Hypothalamus (tissue), 51 donors: ENCODE measurements around the gene PRKAG2.

Experiments used
- DNase-seq, 51 donors: peaks; one replicate each; lab custom pipeline; 2025; lab: John Stamatoyannopoulos, UW

PRKAG2 gene

DNA sequence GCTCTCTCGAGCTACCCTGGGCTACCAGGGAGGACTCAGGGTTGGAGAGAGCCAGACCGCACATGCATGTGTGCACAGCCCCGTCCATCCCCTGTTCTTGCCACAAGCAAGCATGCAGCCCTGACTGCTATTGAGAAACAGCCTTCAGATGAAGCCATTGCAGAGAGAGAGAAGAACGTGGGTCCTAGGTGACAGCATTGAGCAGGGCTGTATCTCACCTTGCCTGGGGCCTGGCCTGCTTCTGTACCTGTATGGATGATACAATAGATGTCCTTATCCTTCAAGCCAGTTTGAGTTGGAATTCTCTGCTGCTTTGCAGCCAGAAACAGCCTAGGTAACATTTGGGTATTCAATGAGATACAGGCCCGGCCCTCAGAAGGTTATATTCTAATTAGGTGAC is 229.9 kb downstream of the PRKAG2 start:
- DNase-seq = no peak

DNA sequence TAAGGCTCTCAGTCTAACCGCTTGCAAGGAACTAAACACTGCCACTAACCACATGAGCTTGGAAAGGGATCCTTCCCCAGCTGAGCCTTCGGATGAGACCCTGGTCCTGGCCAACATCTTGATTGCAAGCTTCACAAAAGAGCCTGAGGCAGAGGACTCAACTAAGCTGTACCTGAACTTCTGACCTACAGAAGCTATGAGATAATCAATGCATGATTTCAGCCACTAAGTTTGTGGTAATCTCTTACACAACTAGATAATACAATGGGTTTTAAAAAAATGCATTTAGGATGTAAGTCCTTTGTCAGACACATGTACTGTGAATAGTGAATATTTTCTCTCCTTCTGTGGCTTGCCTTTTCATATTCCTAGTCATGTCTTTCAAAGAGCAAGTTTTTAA is 231.6 kb downstream of the PRKAG2 start:
- no peak for DNase-seq

DNA sequence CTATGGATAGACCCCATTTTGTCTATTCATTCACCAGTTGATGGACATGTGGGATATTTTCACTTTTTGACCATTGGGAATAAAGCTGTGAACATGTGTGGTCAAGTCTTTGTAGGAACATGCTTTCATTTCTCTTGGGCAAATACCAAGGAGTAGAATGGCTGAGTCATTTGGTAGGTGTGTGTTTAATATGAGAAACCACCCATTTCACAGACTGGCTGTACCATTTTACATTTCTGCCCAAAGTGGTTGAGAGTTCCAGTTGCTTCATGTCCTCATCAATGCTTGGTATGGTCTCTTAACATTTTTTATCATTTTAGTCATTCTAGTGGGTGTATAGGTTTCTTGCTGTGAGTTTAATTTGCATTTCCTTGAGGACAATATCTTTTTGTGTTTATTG is 232.4 kb downstream of the PRKAG2 start:
- DNase-seq = no peak

DNA sequence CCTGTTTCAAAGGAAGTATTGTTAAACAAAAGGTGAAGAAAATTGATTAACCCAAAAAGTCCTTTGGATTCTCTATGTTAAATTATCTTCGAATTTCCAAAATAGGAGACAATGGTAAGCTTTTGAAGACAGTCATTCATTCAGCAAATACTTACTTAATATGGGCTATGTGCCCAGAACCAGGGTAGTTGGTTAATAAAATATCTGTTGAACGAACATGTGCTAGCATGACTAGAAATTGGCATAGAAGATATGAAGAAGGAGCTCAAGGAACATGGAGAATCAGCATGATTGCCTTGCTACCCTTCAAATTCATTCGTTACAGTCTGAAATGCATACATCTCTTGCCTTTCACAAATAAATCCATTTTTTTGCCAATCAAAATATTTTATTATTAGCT is 234.2 kb downstream of the PRKAG2 start:
- DNase-seq = no peak

DNA sequence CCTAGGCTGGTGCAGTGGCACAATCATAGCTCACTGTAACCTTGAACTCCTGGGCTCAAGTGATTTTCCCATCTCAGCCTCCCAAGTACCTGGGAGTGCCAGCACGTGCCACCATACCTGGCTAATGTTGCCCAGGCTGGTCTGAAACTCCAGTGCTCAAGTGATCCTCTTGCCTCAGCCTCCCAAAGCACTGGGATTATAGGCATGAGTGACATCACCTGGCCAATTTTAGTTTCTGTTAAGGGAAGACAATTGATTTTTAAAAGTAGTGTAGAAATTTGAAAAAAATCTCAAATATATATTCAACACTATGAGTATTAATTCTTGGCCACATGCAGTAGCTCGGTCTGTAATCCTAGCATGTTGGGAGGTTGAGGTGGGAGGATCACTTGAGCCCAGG is 235.3 kb downstream of the PRKAG2 start:
- DNase-seq = no peak

DNA sequence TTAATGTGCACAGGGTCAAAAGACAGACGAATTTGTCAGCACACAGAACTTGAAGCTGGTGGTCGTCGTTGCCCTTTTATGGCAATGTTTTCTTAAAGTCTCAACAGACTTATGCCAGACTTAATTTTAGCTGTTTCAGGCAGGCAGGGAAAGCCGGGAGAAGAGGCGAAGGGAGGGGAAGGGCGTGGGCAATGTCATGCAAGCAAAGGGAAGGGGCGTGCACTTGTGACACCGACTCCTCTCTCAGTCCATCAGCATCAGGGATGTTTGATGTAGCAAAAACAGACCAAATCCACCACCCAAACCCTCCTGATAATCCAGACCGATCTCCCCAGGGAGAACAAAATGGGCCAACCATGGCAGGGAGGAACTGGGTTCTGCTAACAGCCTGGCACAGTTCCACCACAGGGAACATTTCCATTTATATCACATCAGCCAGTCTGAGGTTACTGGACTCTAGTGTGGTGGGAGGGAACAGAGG is 239.1 kb downstream of the PRKAG2 start:
- DNase-seq = no peak

DNA sequence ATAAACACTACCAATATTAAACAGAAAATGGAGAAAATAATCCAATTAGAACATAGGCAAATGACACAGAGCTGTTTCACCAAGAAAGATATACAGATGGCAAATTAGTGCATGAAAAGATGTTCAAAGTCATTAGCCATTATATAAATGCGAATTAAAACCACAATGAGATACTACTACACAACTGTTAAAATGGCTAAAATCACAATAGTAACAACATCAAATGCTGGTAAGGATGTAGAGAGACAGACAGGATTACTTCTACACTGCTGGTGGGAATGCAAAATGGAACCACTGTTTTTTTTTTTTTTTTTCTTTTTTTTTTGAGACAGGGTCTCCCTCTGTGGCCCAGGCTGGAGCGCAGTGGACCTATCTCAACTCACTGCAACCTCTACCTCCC is 242.3 kb downstream of the PRKAG2 start:
- no peak for DNase-seq

DNA sequence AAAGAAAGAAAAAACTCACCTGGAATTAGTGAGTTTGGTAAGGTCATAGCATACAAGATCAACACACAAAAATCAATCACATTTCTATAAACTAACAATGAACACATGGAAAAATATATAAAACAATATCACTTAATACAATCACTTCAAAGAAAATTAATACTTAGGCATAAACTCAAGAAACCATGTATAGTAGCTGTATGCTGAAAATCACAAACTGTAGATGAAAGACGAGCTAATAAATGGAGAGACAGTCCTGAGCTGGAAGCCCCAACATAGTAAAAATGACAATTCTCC is 243.5 kb downstream of the PRKAG2 start:
- no peak for DNase-seq

DNA sequence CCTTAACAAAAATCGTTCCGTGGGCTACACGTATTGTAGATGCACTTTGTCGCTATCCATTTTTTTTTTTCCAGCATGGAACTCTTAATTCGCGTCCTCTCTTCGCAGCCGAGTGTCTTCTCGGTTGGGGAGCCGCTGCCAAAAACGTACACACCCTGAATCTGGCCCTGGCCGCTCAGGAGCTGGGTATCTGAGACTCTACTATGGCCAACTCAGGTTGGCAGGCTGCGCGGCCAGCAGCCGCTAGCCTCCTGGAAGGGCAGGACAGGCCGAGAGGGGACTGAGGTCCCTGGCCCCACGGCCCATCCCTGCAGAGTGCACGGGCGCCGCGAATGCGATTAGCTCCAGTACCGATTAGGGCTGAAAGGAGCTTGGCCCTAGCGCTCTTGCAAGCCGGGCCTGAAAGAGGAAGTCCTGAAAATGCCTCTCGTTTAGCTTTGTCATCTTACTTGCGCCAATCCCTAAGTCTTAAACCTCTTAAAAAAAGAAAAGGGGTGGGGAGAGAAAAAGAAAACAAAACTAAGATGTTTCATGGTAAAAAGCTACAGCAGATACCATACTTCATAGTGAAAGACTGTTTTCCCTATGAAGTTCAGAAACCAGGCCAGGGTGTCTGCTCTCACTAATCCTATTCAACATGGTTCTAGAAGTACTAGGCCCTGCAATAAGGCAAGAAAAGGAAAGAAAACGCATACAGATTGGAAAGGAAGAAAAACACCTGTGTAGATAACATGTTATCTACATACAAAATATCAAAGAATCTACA is 244.0 kb downstream of the PRKAG2 start:
- DNase-seq = peak in 20 of 51 donors; percentile 7 to 68 (median 28)

DNA sequence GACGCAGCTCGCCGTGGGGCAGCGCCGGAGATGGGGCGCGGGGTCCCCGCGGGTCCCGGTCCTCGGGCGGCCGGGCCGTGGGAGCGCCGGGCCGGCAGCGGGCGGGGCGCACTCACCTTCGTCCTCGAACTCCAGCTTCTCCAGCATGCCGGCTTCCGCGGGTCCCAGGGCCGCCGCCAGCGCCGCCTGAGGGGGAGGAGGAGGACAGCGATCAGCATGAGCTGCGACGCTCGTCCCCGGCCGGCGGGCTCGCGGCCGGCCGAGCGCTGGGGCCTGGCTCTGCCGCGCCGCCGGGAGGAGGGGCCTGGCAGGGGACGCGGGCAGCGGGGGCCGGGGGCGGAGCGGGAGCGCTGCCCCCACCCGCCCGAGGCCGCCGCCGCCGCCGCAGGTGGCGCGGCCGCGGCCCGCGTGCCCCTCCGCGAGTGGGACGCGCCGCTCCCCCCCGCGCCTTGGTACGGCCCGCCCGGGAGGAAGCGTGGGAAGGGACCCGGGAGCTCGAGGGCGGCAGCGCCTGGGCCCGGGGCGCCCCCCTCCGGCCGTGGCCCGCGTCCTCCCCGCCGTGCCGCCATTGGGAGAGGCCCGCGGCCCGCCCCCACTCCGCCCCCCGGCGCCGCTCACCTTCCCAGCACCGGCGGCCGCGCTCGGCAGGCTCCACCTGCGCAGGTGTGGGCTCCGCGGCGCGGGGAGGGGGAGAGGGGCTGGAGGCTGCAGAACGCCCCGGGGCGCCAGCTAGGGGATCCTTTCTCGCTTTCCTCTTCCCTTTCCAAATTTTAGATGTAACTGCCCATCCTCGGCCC is 244.8 kb downstream of the PRKAG2 start:
- peak in 49 of 51 donors; percentile 18 to 88 (median 72) for DNase-seq

DNA sequence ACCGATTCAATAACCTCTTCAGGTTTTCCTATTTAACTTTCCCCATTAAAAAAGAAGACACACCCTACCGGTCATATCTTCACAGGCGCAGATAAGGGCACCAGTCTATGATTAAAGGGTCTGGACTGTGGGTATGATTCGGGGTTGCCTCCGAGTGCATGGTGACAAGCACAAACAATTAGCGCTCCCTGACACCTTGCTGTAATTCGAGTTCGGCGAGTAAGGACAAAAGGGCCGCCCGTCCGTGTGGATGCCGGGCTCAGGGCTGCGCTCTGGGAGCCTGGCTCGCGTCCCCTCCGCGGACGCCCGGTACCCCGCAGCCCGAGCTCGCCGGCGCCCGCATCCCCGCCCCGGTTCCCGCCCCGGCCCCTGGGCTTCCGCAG is 245.4 kb downstream of the PRKAG2 start:
- peak in 5 of 51 donors; percentile 40 to 49 (median 47) for DNase-seq

DNA sequence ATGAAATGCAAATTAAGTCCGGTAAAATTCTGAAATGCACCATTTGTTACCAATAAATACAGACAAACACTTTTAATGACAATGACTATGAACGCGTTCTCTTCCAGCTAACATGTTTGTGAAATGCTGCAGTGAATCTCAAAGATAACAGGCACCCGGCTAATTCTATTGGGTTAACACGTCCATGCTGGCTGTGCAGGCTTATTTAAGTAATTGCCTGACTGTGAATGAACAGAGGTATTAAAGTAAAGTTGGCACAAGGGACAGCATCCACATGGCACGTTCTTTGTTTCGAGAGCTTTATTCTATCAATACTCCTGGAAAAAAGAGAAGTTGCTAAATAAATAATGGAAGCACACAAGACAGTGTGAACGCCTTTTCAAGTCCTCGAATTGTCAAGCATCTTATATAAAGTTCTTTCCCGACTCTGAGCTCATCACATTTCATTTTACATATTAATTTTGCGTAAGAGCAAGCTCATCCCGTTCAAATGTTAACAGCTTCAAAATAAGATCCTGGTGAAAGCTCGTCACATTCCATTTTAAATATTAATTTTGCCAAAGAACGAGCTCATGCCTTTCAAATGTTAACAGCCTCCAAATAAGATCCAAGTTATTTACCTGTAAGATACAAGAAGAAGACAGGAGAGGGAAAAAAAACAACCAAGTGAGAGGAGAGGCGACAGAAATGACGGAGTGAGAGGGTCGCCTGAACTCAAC is 245.9 kb downstream of the PRKAG2 start:
- peak in 1 of 51 donors; percentile 28 for DNase-seq

DNA sequence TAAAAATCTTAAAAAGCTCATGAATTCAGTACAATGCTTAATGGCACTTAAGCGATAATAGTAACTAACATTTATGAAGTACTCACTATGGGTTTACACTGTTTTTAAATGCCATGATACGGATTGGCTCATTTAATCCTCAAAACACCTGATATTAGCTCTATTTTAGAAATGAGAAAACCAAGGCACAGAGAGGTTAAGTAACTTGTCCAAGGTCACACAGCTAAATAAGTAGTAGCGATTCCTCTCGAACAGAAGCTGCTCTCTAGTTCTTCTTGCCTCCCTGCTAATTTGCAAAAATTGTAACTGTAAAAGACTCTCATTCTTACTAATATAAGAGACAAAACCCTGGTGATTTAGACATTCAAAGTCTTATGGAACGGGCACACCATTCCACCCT is 246.6 kb downstream of the PRKAG2 start:
- DNase-seq = no peak

DNA sequence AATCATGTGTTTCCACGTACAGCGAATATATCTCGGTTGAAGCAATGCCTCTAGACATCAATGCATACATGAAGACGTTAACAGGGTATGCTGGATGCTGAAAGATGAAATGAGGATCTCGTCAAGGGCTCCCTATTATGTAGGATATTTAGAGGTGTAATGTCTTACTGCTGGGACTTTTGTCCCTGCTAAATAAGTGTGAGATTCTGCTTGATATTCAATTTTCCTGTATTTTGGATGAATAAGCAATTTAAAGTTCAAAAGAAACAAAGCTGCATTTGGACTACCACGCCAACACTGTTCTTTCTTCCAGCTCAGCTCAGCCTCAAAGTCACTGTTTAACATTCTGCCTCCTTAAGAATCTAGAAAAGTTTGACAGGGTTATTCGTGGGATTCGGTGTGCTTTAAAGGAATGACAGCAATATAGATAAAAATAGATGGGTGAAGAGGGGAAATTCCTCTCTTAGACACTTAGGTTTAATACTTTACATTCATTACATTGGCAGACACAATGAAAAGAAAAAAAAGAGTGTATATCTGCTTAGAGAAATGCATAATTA is 247.1 kb downstream of the PRKAG2 start:
- DNase-seq = no peak

DNA sequence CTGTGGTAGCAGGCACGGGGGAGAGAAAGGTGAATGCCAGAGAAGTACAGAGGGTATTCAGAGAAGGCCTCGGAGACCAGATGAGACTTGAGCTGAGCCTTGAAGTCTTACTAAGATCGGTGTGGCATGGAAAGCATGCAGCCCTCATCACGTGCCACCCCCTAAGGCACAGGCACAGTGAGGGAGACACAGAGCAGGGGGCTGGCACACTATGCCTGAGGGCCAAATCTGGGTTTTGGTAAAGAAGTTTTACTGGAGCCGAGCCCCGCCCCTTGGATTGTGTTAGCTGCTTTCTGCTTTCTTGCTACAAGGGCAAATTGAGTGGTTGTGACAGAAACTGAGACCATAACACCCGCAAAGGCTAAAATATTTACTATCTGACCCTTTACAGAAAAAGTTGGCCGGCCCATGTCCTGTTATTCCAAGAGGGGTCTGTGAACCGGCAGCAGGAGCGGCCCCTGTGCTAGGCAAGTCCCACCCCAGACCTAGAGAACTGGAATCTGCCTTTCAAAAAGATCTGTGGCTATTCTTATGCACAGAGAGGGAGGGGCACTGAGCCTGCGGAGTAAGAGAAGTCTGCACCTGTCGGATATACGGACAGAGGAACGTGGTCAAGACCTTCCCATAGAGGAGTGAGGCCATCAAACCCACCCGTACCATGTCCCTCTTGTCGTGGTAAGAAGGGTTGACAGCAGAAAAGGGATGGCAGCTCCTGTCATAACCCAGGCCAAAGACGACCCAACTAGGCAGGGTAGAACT is 247.9 kb downstream of the PRKAG2 start:
- no peak for DNase-seq

DNA sequence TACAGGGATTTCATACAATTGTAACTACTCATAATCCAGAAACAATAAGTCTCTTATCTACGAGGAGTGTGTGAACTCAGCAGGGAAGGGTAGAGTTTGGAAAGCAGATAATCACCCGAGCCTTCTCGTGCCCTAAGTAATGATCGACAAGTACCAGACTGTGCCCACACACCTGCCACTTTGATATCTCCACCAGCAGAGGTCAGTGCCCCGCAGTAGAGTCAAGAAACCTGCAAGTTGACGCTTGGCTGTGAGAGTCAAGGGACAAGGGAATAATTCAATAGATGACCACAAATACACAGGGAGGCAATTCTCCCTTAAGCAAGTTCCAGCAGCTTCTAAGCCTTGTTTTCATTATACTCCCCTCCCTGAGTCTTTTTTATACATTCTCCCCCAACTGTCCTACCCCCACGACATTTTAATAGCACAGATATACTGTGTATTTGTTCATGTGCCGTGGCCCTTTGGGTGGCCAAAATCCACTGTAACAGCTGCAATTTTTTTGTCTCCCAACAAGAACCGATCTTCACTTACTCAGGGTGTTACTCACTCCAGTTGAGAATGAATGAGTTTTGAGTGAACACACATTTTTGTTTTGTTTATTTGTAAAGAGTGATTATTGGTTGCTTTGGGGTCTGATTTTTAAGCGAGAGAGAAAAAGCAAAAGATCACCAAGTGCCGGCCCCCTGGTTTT is 250.3 kb downstream of the PRKAG2 start:
- peak in 13 of 51 donors; percentile 5 to 24 (median 12) for DNase-seq

DNA sequence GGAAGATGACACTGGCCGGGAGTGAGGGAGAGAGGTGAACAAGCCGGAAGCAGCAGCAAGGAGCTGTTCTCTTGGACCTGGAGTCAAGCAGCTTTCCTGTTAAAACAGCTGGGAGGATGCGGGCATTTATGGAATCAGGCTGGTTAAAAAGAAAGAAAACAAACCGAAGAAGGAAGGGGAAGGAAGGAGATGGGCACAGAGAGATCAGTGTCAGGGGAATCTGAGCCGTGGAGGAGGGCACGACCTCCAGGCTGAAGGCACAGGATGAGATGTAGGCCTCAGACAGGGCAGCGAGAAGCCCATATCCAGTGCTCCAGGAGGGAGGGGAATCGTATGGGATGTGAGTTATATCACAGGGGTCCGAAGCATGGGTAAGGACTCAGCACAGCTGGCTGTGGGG is 251.3 kb downstream of the PRKAG2 start:
- DNase-seq = no peak

DNA sequence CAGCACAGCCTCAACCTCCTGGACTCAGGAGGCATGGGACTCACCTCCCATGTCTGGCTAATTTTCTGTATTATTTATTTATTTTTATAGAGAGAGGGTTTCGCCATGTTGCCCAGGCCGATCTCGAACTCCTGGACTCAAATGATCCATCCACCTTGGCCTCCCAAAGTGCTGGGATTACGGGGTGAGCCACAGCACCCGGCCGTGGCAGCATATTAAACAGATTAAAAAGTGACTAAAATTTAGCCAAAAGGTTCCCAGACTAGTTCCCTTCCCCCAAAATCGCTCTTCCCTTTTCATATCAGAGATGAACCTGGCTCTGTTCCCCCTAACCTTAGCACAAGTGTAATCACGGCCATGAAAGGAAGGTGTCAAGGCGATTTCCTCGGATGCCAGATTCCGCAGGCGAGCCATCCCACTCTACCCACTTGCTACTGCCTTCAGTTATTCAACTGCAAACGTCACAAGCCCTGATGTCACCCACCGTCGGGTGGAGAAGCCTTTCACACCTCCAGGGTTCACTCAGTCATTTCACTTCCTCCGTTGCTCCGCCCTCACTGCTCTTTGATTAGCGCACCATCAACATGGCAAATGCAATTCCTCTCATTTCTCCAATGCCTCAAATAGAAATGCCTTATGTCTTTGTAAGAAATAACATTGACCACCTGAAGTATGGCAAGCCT is 252.5 kb downstream of the PRKAG2 start:
- peak in 2 of 51 donors; percentile 6 to 8 for DNase-seq

DNA sequence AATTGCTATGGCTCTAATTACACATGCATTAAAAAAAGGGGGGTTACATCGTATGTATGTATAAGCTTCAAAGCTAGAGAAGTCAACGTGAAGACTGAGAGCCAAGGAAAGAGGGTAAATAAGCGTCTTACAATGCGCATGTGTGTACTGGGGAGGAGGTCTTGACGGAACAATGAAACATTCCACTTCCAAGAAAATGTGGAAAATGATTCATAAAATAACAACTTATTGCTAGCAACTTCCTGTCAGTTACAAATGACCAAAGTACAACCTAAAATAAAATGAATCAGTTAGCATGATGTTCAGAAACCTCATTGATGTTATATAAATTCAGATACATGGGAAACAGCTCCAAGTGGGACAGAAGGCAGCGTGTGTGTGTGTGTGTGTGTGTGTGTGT is 253.1 kb downstream of the PRKAG2 start:
- DNase-seq = no peak
